Stomach (tissue), 9 donors: ENCODE results near the gene ZC3H14. TPM values are rescaled to one million over a fixed set of nuclear protein-coding genes. Genes with fewer than 3 reads are reported as not detected.

Experiments
- DNase-seq, 2 donors: peaks; one replicate each; pipeline versions ENCODE4 v3.0.0 to v3.0.0-alpha.2; 2013 to 2019
- H3K27ac ChIP-seq, 5 donors: fragments of 200-600 bp in 4 of 5; sonication (generic) in 4 of 5; one replicate each; pipeline ENCODE4 v1.5.1; 2013 to 2019; ENCODE audit warnings: mild to moderate bottlenecking in 1 of 5, moderate library complexity in 1 of 5
- H3K27me3 ChIP-seq, 3 donors: fragments of 200-600 bp; sonication (generic); one replicate each; pipeline ENCODE4 v1.5.1; 2017 to 2019; ENCODE audit warnings: mixed run types in 1 of 3
- H3K36me3 ChIP-seq, 4 donors: fragments of 200-600 bp; sonication (generic); 1 replicate in 3 of 4; 2 replicates in 1 of 4; pipeline ENCODE4 v1.5.1; 2016 to 2019
- H3K4me1 ChIP-seq, 4 donors: fragments of 200-600 bp; sonication (generic); one replicate each; pipeline ENCODE4 v1.5.1; 2016 to 2019
- H3K4me3 ChIP-seq, 4 donors: fragments of 200-600 bp; sonication (generic) in 3 of 4; one replicate each; pipeline ENCODE4 v1.5.1; 2016 to 2019; ENCODE audit warnings: mild to moderate bottlenecking in 1 of 4
- H3K9me3 ChIP-seq, 4 donors: fragments of 200-600 bp; sonication (generic); one replicate each; pipeline ENCODE4 v1.5.1; 2016 to 2019
- EP300 ChIP-seq: sonication (generic); formaldehyde crosslinking; IDR thresholded peaks from one replicate; pipeline ENCODE4 v1.6.1; 2017; ENCODE audit warnings: antibody characterized with exemption
- POLR2A ChIP-seq, 4 donors: fragments of 450-650 bp; IDR thresholded peaks; one replicate each; pipeline ENCODE4 v1.6.1; 2016; ENCODE audit warnings: antibody characterized with exemption in 4 of 4, control low read depth in 2 of 4, mild to moderate bottlenecking in 1 of 4, moderate library complexity in 1 of 4
- POLR2AphosphoS5 ChIP-seq, 3 donors: sonication (generic); formaldehyde crosslinking; IDR thresholded peaks; one replicate each; pipeline ENCODE4 v1.6.1; 2016; ENCODE audit warnings: antibody characterized with exemption in 3 of 3
- WGBS, 5 donors: extraction: QIAGEN DNeasy Blood & Tissue Kit in 3 of 5; methylation state at CpG; one replicate each; pipeline versions ENCODE4 v1.1.5 to v1.1.7; 2013 to 2018; 5-methylcytosine and 5-hydroxymethylcytosine counted together
- intact Hi-C: fragments of 100-400 bp; cut with DNase I; formaldehyde crosslinking; loops from one replicate; pipeline ENCODE4 v1.15.1; 2023; ENCODE audit warnings: low total_unique reads
- polyA plus RNA-seq, 3 donors: library from polyadenylated mRNA; stranded (reverse); fragments of 200-250 nt; gene quantifications; one replicate each; pipeline ENCODE4 v1.2.3, GENCODE V29; 2013
- total RNA-seq, 5 donors: library from RNA; depleted of rRNA; stranded (reverse); fragments of >200 nt; gene quantifications; one replicate each; pipeline versions ENCODE4 v1.1.0 to v1.2.3, GENCODE V29; 2014 to 2016
- TF ChIP-seq, protein P1 (sequence below), 7 experiments: fragments of 450-650 bp in 4 of 7; fragments of 200-600 bp in 3 of 7; sonication (generic) in 3 of 7; IDR thresholded peaks; one replicate each; pipeline ENCODE4 v1.5.1; 2016 to 2019; ENCODE audit warnings: antibody characterized with exemption in 7 of 7, control low read depth in 2 of 7, mild to moderate bottlenecking in 1 of 7
- donor health status: healthy with polysubstance abuse.
- donor health status: Bipolar disorder and iron deficiency.
- donor health status: healthy.

Gene ZC3H14
- total and polyA plus RNA-seq, 8 donors = 18.0 to 83.9 (median 62.2) TPM

DNA sequence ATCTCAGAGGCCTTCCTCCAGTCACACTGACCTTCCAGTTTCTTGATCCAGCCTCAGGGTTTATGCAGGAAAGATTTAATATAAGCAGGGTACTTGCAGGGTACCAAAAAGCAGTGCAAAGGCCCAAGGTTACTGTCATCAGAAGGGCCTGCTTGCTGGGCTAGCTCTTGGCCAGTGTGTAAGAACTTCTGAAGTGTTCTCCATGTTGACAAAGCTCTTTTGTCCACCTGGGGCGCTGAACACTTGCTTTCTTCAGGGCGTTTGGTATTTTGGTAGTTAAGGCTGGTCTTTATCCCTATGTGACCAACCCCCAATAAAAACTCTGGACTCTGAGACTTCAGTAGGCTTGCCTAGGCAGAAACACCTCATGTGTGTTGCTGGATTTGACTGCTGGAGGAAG, 69.7 kb downstream of the ZC3H14 start:
- 67 to 87% (median 78%) methylated on average over 2 of the region's 2 CpGs for WGBS, 5 donors

DNA sequence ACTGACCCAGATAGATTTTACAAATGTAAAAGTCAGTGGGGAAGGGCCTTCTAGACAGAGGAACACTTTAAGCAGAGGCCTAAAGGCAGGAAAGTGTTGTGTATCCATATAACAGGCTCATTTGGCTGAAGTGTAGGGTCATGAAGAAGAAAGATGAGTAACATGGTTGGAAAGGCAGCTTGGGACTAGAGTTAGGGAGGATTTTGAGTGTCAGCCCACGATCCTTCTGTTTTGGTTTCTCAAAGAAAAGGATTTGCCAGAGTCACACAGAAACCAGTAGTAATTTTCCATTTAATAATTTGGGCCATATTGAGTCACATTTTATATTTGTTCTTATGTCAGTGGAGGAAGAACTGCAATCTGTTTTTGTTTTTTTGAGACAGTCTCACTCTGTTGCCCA, 76.4 kb downstream of the ZC3H14 start:
- H3K9me3 ChIP-seq = peaks cover 0 to 12% (median 8%) of the 10 kb centered on the region in 4 donors
- no peaks in the 10 kb centered on the region for H3K27me3 ChIP-seq
- no peaks in the 10 kb centered on the region for H3K4me1 ChIP-seq
- H3K4me3 ChIP-seq = no peak overlapping the region
- H3K27ac ChIP-seq = no peak overlapping the region
- TF ChIP-seq POLR2AphosphoS5 (IDR thresholded peaks at IDR 0.05) = no peak
- no peak for TF ChIP-seq EP300
- TF ChIP-seq, protein P1, sequence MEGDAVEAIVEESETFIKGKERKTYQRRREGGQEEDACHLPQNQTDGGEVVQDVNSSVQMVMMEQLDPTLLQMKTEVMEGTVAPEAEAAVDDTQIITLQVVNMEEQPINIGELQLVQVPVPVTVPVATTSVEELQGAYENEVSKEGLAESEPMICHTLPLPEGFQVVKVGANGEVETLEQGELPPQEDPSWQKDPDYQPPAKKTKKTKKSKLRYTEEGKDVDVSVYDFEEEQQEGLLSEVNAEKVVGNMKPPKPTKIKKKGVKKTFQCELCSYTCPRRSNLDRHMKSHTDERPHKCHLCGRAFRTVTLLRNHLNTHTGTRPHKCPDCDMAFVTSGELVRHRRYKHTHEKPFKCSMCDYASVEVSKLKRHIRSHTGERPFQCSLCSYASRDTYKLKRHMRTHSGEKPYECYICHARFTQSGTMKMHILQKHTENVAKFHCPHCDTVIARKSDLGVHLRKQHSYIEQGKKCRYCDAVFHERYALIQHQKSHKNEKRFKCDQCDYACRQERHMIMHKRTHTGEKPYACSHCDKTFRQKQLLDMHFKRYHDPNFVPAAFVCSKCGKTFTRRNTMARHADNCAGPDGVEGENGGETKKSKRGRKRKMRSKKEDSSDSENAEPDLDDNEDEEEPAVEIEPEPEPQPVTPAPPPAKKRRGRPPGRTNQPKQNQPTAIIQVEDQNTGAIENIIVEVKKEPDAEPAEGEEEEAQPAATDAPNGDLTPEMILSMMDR (IDR thresholded peaks at IDR 0.05) = no peak
- no peak for TF ChIP-seq POLR2A (IDR thresholded peaks at IDR 0.05)
- 58 to 97% (median 74%) methylated on average over 1 of the region's 1 CpG for WGBS, 5 donors
- H3K36me3 ChIP-seq = no peaks in the 10 kb centered on the region
- no peak for DNase-seq
- intact Hi-C loops = no loop called here

More for the DNA sequence above, 69.7 kb downstream of the ZC3H14 start:
- intact Hi-C loops = no loop called here
- Histone ChIP-seq H3K27ac (no peak overlapping the region), H3K4me3 (no peak overlapping the region), H3K4me1 (no peaks in the 10 kb centered on the region), H3K27me3 (no peaks in the 10 kb centered on the region), H3K9me3 (no peaks in the 10 kb centered on the region), H3K36me3 (no peaks in the 10 kb centered on the region)
- TF ChIP-seq EP300 = no peak
- no peak for TF ChIP-seq POLR2A (IDR thresholded peaks at IDR 0.05)
- TF ChIP-seq POLR2AphosphoS5 (IDR thresholded peaks at IDR 0.05) = no peak
- TF ChIP-seq, protein P1 (IDR thresholded peaks at IDR 0.05) = no peak
- no peak for DNase-seq

DNA sequence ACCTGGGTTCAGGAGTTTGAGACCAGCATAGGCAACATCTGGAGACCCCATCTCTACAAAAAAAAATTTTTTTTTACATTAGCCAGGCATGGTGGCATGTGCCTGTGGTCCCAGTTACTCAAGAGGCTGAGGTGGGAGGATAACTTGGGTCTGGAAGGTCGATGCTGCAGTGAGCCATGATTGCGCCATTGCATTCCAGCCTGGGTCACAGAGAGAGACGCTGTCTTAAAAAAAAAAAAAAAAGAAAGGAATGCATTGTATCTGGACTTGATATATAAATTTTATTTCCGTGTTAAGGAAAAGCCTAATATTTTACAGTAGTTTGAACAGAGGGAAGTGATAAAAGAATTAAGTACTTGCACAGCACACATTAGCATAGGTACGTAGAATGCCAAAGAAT, 97.2 kb downstream of the ZC3H14 start:
- H3K4me3 ChIP-seq = no peak overlapping the region
- intact Hi-C loops = no loop called here
- TF ChIP-seq EP300 (no peak), POLR2AphosphoS5 (IDR thresholded peaks at IDR 0.05) (no peak), POLR2A (IDR thresholded peaks at IDR 0.05) (no peak)
- TF ChIP-seq, protein P1 (IDR thresholded peaks at IDR 0.05) = no peak
- no peaks in the 10 kb centered on the region for H3K9me3 ChIP-seq
- DNase-seq = no peak
- H3K36me3 ChIP-seq = no peaks in the 10 kb centered on the region
- no peaks in the 10 kb centered on the region for H3K27me3 ChIP-seq
- no peak overlapping the region for H3K27ac ChIP-seq
- WGBS, 5 donors = 87 to 96% (median 89%) methylated on average over 5 of the region's 5 CpGs
- no peaks in the 10 kb centered on the region for H3K4me1 ChIP-seq

DNA sequence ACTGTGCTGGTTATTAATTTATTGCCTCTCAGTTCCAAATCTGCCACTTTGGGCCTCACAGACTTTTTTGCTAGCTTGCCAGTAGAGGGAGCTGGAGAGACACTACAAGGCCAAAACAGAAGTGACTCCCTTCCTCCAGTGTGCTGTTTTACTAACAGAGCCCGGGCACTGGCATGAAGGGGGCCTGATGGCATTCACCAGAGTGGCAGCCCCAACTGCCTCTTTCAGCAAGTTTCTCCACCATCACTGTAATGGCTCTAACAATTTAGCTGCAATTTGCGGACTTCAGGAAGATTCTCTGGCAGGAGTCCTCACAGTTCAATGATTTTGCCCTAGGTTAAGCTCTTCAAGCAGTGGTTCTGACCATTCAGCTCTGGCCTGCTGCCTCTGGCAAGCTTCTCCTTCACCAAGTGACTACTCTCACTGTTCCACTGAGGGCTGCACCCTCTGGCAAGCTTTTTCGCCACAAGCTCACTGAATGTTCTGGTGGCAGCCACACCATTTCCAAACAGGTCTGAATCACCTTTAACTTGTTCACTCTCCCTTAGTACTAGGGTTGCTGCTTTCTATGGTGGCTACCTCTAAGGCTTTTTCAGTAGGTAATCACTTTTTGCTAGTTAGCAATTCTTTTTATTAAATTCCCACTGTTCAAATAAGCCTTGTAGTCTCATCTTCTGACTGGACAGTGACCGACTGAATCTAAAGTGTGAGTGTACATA, 104.9 kb downstream of the ZC3H14 start:
- peak overlapping the region in 1 of 5 donors; percentile 1 for H3K27ac ChIP-seq
- H3K36me3 ChIP-seq = no peaks in the 10 kb centered on the region
- H3K4me3 ChIP-seq = no peak overlapping the region
- H3K4me1 ChIP-seq = peaks cover 0 to 11% (median 8%) of the 10 kb centered on the region in 4 donors
- TF ChIP-seq, protein P1 (IDR thresholded peaks at IDR 0.05) = peak in 5 of 7 experiments; percentile 39 to 76 (median 60)
- no peak for TF ChIP-seq EP300
- 28 to 48% (median 37%) methylated on average over 4 of the region's 4 CpGs for WGBS, 5 donors
- intact Hi-C loops = no loop called here
- H3K9me3 ChIP-seq = no peaks in the 10 kb centered on the region
- DNase-seq = peak; percentile 51 to 91
- H3K27me3 ChIP-seq = no peaks in the 10 kb centered on the region
